Parietal lobe (tissue), 2 donors: ENCODE results near the gene MRGPRX3. TPM values are rescaled to one million over a fixed set of nuclear protein-coding genes. Genes with fewer than 3 reads are reported as not detected.

ENCODE experiments used
- small RNA-seq: library from RNA; depleted of rRNA; stranded (forward); fragments of <200 nt; gene quantifications from one replicate; pipeline ENCODE3, GENCODE V24; 2014; ENCODE audit warnings: low replicate concordance
- total RNA-seq: library from RNA; depleted of rRNA; stranded (reverse); fragments of >200 nt; gene quantifications from one replicate; pipeline ENCODE4 v1.2.3, GENCODE V29; 2014

Gene MRGPRX3
- not detected for total RNA-seq

DNA sequence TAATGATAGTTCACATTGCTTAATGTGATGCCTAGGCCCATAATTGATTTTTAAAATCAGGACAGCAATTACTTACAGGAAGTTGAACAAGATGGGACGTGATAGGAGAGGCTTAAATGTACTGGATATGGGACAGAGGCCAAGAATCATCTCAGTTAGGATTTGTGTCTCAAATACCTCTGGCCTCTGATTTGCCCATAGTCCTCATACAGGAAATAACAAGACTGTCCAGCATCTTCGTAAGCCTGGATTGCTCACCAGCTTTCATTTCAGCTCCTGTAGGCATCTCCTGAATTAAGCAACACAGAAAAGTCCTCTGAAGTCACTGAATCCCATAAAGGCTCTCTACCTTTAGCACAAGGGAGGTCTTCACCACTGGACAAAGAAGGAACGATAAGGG lies at the start of gene MRGPRX3:
TSS of gene MRGPRX3 (plus strand) at position 231 of the 400 bp plus-strand sequence. CDS start 4,632 bp downstream, outside the sequence.

GRCh38 chr11:18105802-18106574 lies 26.4 kb upstream of the MRGPRX3 start, which contains the start of gene SAAL1:
Gene SAAL1 (minus strand): TSS chr11:18106082. CDS start chr11:18106041, 41 bp downstream.

GRCh38 chr11:18172666-18173065 lies 40.3 kb downstream of the MRGPRX3 start, which contains the start of gene MRGPRX4:
Gene MRGPRX4 (plus strand): TSS chr11:18172837. CDS start chr11:18173257, 420 bp downstream.

Small RNA genes within 50 kb of the gene (small RNA-seq; reads per million reads assigned to genes)
- not detected for gene HIGD1AP5

Other genes starting within 250 kb of the MRGPRX3 start
- gene SERGEF, start 119.5 kb upstream of the MRGPRX3 start, total RNA-seq = 57.6 TPM
- 0.94 TPM for gene TPH1, start 86.3 kb upstream of the MRGPRX3 start, total RNA-seq
- gene SAAL1, start 26.5 kb upstream of the MRGPRX3 start, total RNA-seq = 52.3 TPM
- gene MRGPRX4, start 40.3 kb downstream of the MRGPRX3 start, total RNA-seq = not detected
- not detected for gene SAA4, start 104.2 kb downstream of the MRGPRX3 start, total RNA-seq
- gene SAA2, start 116.1 kb downstream of the MRGPRX3 start, total RNA-seq = not detected
- not detected for gene SAA1, start 133.7 kb downstream of the MRGPRX3 start, total RNA-seq
- gene HPS5, start 189.6 kb downstream of the MRGPRX3 start, total RNA-seq = 86.7 TPM
- 138 TPM for gene GTF2H1, start 190.0 kb downstream of the MRGPRX3 start, total RNA-seq